Pancreas (tissue), 10 donors: ENCODE data around the gene FRYL. TPM values are rescaled to one million over a fixed set of nuclear protein-coding genes. Genes with fewer than 3 reads are reported as not detected.

Source experiments
- ATAC-seq, 4 donors: fragments of 200-7000 bp; cut with Tn5 transposase; one replicate each; pipeline versions ENCODE4 v1.8.0 to v1.9.1; 2020; ENCODE audit warnings: mild to moderate bottlenecking in 4 of 4, moderate library complexity in 4 of 4
- DNase-seq, 6 donors: peaks; one replicate each; pipeline ENCODE4 v3.0.0-alpha.2; 2020
- FAIRE-seq: peaks from 2 replicates; lab custom pipeline; 2012; peaks lifted over from hg19 to GRCh38; lab: Jason Lieb, UNC
- H3K27ac ChIP-seq, 4 donors: fragments of 200-600 bp; sonication (generic); 1 replicate in 3 of 4; 2 replicates in 1 of 4; pipeline versions ENCODE4 v1.5.0 to v1.8.0; 2020
- H3K27me3 ChIP-seq, 4 donors: fragments of 200-600 bp; one replicate each; pipeline ENCODE4 v1.8.0; 2021
- H3K36me3 ChIP-seq, 3 donors: fragments of 200-600 bp; sonication (generic) in 1 of 3; one replicate each; pipeline versions ENCODE4 v1.5.0 to v1.8.0; 2020 to 2021
- H3K4me1 ChIP-seq, 3 donors: fragments of 200-600 bp; one replicate each; pipeline ENCODE4 v1.8.0; 2021
- H3K4me3 ChIP-seq, 4 donors: fragments of 200-600 bp; sonication (generic) in 2 of 4; one replicate each; pipeline versions ENCODE4 v1.5.0 to v1.8.0; 2020 to 2021
- H3K9me3 ChIP-seq, 4 donors: fragments of 200-600 bp; one replicate each; pipeline ENCODE4 v1.8.0; 2021
- CTCF ChIP-seq, 4 donors: fragments of 200-600 bp; sonication (generic) in 3 of 4; IDR thresholded peaks; one replicate each; pipeline versions ENCODE4 v1.5.0 to v1.8.0; 2021; ENCODE audit warnings: antibody characterized with exemption in 4 of 4
- WGBS, 2 donors: extraction: QIAGEN DNeasy Blood & Tissue Kit; methylation state at CpG; one replicate each; pipeline ENCODE4 v1.1.7; 2013; 5-methylcytosine and 5-hydroxymethylcytosine counted together
- intact Hi-C, 3 donors: fragments of 100-400 bp; cut with DNase I; formaldehyde crosslinking; loops; one replicate each; pipeline versions ENCODE4 v1.11.1 to v1.14.2; 2022
- polyA plus RNA-seq, 2 donors: library from polyadenylated mRNA; stranded (reverse); fragments of 200-250 nt; gene quantifications; one replicate each; pipeline ENCODE4 v1.2.3, GENCODE V29; 2013
- total RNA-seq, 6 donors: library from RNA; stranded (reverse); fragmentation: NEBNext Ultra II Directional in 4 of 6; extraction: Animal tissue kit (Norgen Biotek cat#: 25700) in 4 of 6; gene quantifications; one replicate each; pipeline versions ENCODE4 v1.2.1 to v1.2.4, GENCODE V29; 2021 to 2023
- donor health status: healthy with polysubstance abuse.
- donor health status: DM: no; HTN: no; CAD: no; lungs with moderate emphysema.
- donor health status: DM: no; HTN: no; CAD: no.
- donor health status: control.
- donor health status: control.
- donor health status: Bipolar disorder and iron deficiency.
- donor health status: DM: yes; HTN: yes; CAD: no.
- donor health status: DM: no; HTN: no; CAD: no.
- donor health status: DM: no; HTN: no; CAD: no.
- donor health status: DM: yes; HTN: yes; CAD: no.

FRYL gene
- total and polyA plus RNA-seq, 8 donors = 9.1 to 38.7 (median 20.7) TPM

GRCh38 chr4:48518143-48518542 lies 261.9 kb downstream of the FRYL start:
- Histone ChIP-seq H3K36me3 (peaks cover 0 to 46% (median 27%) of the 10 kb centered on the region in 3 donors), H3K4me3 (no peak overlapping the region), H3K4me1 (no peaks in the 10 kb centered on the region), H3K27me3 (no peaks in the 10 kb centered on the region), H3K27ac (no peak overlapping the region), H3K9me3 (no peaks in the 10 kb centered on the region)
- intact Hi-C loops = no loop called here
- TF ChIP-seq CTCF (IDR thresholded peaks at IDR 0.05) = no peak
- DNase-seq = no peak
- FAIRE-seq = no peak
- no peak for ATAC-seq
- 94% methylated on average over 3 of the region's 3 CpGs for WGBS, 2 donors

DNA sequence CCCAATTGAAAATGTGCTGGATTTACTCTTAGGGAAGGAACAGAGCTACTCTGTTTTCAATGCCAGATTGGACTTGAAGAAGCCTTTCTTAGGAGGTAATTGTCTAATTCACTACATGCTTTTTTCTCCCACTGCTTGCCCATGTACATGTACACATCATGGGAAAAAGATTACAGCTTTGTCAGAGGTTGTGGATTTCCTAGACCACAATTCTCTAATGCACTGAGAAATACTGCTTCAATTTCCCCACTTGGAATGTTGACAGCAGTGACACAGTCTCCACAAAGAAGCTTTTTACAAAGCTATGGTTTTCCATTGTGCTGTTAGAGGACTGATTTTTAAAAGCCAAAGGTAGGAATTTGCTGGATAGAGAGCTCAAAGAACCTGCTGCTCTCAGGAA lies 270.5 kb downstream of the FRYL start:
- Histone ChIP-seq H3K9me3 (no peaks in the 10 kb centered on the region), H3K27me3 (no peaks in the 10 kb centered on the region), H3K4me1 (no peaks in the 10 kb centered on the region), H3K27ac (no peak overlapping the region), H3K4me3 (no peak overlapping the region), H3K36me3 (peaks cover 3 to 57% (median 28%) of the 10 kb centered on the region in 3 donors)
- intact Hi-C loops = no loop called here
- FAIRE-seq = no peak
- TF ChIP-seq CTCF (IDR thresholded peaks at IDR 0.05) = no peak
- ATAC-seq = no peak
- DNase-seq = no peak

DNA sequence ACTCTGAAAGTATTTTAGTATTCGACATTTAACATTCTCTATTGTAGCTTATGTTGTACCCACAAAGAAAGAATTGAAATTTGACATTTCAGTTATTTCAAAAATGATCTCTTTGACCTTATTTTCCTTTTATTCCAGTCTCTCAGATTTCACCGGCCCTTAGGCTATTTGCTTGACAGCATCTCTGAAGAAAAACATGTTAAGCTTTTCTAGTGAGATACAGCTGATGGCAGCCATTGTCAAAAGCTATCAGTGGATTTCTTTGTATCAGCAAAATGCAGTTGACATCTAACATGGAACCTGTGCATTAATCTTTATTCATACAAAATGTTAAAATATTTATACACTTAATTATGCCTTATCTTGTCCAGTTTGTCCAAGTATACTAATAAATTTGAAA lies 273.4 kb downstream of the FRYL start:
- H3K9me3 ChIP-seq = no peaks in the 10 kb centered on the region
- H3K36me3 ChIP-seq = peaks cover 0 to 34% (median 23%) of the 10 kb centered on the region in 3 donors
- WGBS, 2 donors = 97 to 100% methylated on average over 2 of the region's 2 CpGs
- intact Hi-C loops = no loop called here
- no peak for TF ChIP-seq CTCF (IDR thresholded peaks at IDR 0.05)
- H3K4me3 ChIP-seq = no peak overlapping the region
- H3K27ac ChIP-seq = no peak overlapping the region
- no peaks in the 10 kb centered on the region for H3K27me3 ChIP-seq
- DNase-seq = no peak
- ATAC-seq = no peak
- FAIRE-seq = no peak
- H3K4me1 ChIP-seq = no peaks in the 10 kb centered on the region

- FAIRE-seq = no peak
- Histone ChIP-seq H3K9me3 (no peaks in the 10 kb centered on the region), H3K36me3 (peaks cover 0 to 29% (median 11%) of the 10 kb centered on the region in 3 donors), H3K27me3 (no peaks in the 10 kb centered on the region), H3K27ac (no peak overlapping the region), H3K4me3 (no peak overlapping the region), H3K4me1 (no peaks in the 10 kb centered on the region)
- no peak for DNase-seq
- no peak for ATAC-seq
- intact Hi-C loops = no loop called here
- no peak for TF ChIP-seq CTCF (IDR thresholded peaks at IDR 0.05)
- 70 to 75% methylated on average over 1 of the region's 1 CpG for WGBS, 2 donors
These were observed 275.7 kb downstream of the FRYL start for GRCh38 chr4:48504352-48504751.

DNA sequence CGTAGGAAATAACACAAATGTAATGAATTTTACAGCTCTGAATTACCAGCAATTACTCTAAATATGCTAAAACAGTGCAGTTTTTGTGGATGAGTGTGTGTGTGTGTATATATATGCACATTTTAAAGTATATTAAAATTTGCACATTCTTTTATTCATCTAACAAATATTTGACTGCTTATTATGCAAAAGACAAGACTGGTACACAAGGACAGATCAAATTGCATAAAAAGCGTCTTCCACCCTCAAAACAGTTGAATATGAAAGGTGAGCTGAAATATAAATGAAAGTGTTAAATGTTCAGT lies 276.1 kb downstream of the FRYL start:
- no peak overlapping the region for H3K27ac ChIP-seq
- intact Hi-C loops = no loop called here
- no peak overlapping the region for H3K4me3 ChIP-seq
- peaks cover 0 to 29% (median 8%) of the 10 kb centered on the region in 3 donors for H3K36me3 ChIP-seq
- no peaks in the 10 kb centered on the region for H3K9me3 ChIP-seq
- no peak for DNase-seq
- no peak for TF ChIP-seq CTCF (IDR thresholded peaks at IDR 0.05)
- no peaks in the 10 kb centered on the region for H3K4me1 ChIP-seq
- ATAC-seq = no peak
- 96% methylated on average over 2 of the region's 2 CpGs for WGBS, 2 donors
- no peaks in the 10 kb centered on the region for H3K27me3 ChIP-seq
- no peak for FAIRE-seq
